Fibroblast of lung (primary cell): Measurements from ENCODE around the gene ARHGEF40. TPM values are rescaled to one million over a fixed set of nuclear protein-coding genes. Genes with fewer than 3 reads are reported as not detected.

Source experiments
- DNase-seq, 2 donors: peaks; one replicate each; pipeline versions ENCODE4 v3.0.0 to v3.0.0-alpha.2; 2010; ENCODE audit warnings: low read depth in 2 of 2
- H2AFZ ChIP-seq: 2 replicates; pipeline ENCODE4 v1.5.1; 2012; ENCODE audit warnings: low read length, control low read depth, inconsistent platforms
- H3K27ac ChIP-seq: 2 replicates; pipeline ENCODE4 v1.5.1; 2011; ENCODE audit warnings: low read length, control low read depth; ENCODE audit not compliant: insufficient read depth
- H3K27me3 ChIP-seq: 2 replicates; pipeline ENCODE4 v1.5.1; 2011; ENCODE audit warnings: mild to moderate bottlenecking, low read length; ENCODE audit not compliant: control insufficient read depth, insufficient read depth
- H3K36me3 ChIP-seq: 2 replicates; pipeline ENCODE4 v1.5.1; 2011; ENCODE audit warnings: low read length; ENCODE audit not compliant: control insufficient read depth, insufficient read depth
- H3K4me1 ChIP-seq: 2 replicates; pipeline ENCODE4 v1.5.1; 2011; ENCODE audit warnings: low read length; ENCODE audit not compliant: control insufficient read depth, insufficient read depth; ENCODE audit errors: extremely low read depth
- H3K4me2 ChIP-seq: 2 replicates; pipeline ENCODE4 v1.5.1; 2011; ENCODE audit warnings: low read length, control low read depth; ENCODE audit not compliant: insufficient read depth; ENCODE audit errors: extremely low read depth
- H3K4me3 ChIP-seq, 4 experiments: fragments of 200-600 bp in 1 of 4; sonication (generic) in 1 of 4; replicated peaks in 1 of 4; 2 replicates each; pipeline ENCODE4 v1.5.1; 2011 to 2016; ENCODE audit warnings: low read length in 4 of 4, low read depth in 3 of 4, mild to moderate bottlenecking in 3 of 4, control low read depth in 2 of 4, inconsistent platforms in 1 of 4, mixed read lengths in 1 of 4; ENCODE audit not compliant: insufficient read depth in 1 of 4; ENCODE audit errors: control extremely low read depth in 1 of 4
- H3K79me2 ChIP-seq: 2 replicates; pipeline ENCODE4 v1.5.1; 2012; ENCODE audit warnings: mild to moderate bottlenecking, low read length, inconsistent platforms; ENCODE audit not compliant: control insufficient read depth, insufficient read depth
- H3K9ac ChIP-seq: 2 replicates; pipeline ENCODE4 v1.5.1; 2011; ENCODE audit warnings: mild to moderate bottlenecking, low read length, control low read depth; ENCODE audit not compliant: insufficient read depth
- H3K9me3 ChIP-seq: 2 replicates; pipeline ENCODE4 v1.5.1; 2012; ENCODE audit warnings: low read depth, low read length; ENCODE audit not compliant: control insufficient read depth, insufficient read depth
- H4K20me1 ChIP-seq: 2 replicates; pipeline ENCODE4 v1.5.1; 2011; ENCODE audit warnings: low read length; ENCODE audit not compliant: control insufficient read depth, insufficient read depth; ENCODE audit errors: extremely low read depth
- EZH2 ChIP-seq: IDR thresholded peaks from 2 replicates; pipeline ENCODE4 v1.5.1; 2012; ENCODE audit warnings: low read length, control low read depth, mild to moderate bottlenecking; ENCODE audit errors: missing control alignments
- polyA plus RNA-seq, 2 donors: library from polyadenylated mRNA; depleted of rRNA in 1 of 2; stranded (reverse) in 1 of 2; unstranded in 1 of 2; fragments of >200 nt; gene quantifications; 2 replicates each; pipeline ENCODE4 v1.2.1, GENCODE V29; 2011 to 2012; ENCODE audit warnings: missing spikeins in 1 of 2
- total RNA-seq: library from RNA; depleted of rRNA; stranded (reverse); fragments of >200 nt; gene quantifications from 2 replicates; pipeline ENCODE4 v1.2.1, GENCODE V29; 2014
- TF ChIP-seq, protein P1 (sequence below), 2 donors: IDR thresholded peaks in 1 of 2; conservative IDR thresholded peaks in 1 of 2; 1 replicate in 1 of 2; 2 replicates in 1 of 2; pipeline ENCODE4 v1.5.1; 2011 to 2012; ENCODE audit warnings: low read length in 2 of 2, control low read depth in 1 of 2, inconsistent platforms in 1 of 2, low read depth in 1 of 2, mild to moderate bottlenecking in 1 of 2

The ARHGEF40 gene
- total and polyA plus RNA-seq, 2 donors (not counting 1 experiment from before 2014, with no cell fraction given), result 18.2 to 23.6 TPM

DNA sequence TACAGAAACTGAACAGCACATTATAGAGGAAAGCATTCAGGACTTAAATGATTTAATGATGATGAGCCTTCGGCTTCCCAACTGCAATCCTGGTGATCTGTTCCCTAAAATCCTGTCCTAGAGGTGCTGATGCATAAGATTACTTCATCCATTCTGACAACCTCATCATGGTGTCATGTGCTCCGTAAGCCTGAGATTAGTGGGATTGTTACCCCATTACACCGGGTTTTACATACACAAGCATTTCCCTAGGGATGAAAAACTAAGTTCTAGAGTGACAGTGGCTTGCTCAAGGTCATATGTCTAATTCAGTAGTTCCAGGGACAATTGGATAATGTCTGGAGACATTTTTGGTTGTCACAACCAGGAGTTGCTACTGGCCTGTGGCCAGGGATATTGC is 32.9 kb upstream of the ARHGEF40 start:
- DNase-seq, result no peak
- Histone ChIP-seq H3K27me3 (peaks cover 14% of the 10 kb centered on the region), H3K4me2 (no peak overlapping the region), H3K36me3 (no peaks in the 10 kb centered on the region), H3K79me2 (no peaks in the 10 kb centered on the region), H3K9me3 (no peaks in the 10 kb centered on the region), H3K4me1 (no peaks in the 10 kb centered on the region), H3K9ac (no peak overlapping the region), H3K4me3 (no peak overlapping the region), H3K27ac (no peak overlapping the region), H2AFZ (no peak overlapping the region), H4K20me1 (no peaks in the 10 kb centered on the region)
- TF ChIP-seq, protein P1, sequence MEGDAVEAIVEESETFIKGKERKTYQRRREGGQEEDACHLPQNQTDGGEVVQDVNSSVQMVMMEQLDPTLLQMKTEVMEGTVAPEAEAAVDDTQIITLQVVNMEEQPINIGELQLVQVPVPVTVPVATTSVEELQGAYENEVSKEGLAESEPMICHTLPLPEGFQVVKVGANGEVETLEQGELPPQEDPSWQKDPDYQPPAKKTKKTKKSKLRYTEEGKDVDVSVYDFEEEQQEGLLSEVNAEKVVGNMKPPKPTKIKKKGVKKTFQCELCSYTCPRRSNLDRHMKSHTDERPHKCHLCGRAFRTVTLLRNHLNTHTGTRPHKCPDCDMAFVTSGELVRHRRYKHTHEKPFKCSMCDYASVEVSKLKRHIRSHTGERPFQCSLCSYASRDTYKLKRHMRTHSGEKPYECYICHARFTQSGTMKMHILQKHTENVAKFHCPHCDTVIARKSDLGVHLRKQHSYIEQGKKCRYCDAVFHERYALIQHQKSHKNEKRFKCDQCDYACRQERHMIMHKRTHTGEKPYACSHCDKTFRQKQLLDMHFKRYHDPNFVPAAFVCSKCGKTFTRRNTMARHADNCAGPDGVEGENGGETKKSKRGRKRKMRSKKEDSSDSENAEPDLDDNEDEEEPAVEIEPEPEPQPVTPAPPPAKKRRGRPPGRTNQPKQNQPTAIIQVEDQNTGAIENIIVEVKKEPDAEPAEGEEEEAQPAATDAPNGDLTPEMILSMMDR (conservative IDR thresholded peaks at IDR 0.05 in 1 of 2, IDR thresholded peaks at IDR 0.05 in 1 of 2; ENCODE audit: low read depth in 1 of 2, low read length in 2 of 2), result no peak
- no peak for TF ChIP-seq EZH2

DNA sequence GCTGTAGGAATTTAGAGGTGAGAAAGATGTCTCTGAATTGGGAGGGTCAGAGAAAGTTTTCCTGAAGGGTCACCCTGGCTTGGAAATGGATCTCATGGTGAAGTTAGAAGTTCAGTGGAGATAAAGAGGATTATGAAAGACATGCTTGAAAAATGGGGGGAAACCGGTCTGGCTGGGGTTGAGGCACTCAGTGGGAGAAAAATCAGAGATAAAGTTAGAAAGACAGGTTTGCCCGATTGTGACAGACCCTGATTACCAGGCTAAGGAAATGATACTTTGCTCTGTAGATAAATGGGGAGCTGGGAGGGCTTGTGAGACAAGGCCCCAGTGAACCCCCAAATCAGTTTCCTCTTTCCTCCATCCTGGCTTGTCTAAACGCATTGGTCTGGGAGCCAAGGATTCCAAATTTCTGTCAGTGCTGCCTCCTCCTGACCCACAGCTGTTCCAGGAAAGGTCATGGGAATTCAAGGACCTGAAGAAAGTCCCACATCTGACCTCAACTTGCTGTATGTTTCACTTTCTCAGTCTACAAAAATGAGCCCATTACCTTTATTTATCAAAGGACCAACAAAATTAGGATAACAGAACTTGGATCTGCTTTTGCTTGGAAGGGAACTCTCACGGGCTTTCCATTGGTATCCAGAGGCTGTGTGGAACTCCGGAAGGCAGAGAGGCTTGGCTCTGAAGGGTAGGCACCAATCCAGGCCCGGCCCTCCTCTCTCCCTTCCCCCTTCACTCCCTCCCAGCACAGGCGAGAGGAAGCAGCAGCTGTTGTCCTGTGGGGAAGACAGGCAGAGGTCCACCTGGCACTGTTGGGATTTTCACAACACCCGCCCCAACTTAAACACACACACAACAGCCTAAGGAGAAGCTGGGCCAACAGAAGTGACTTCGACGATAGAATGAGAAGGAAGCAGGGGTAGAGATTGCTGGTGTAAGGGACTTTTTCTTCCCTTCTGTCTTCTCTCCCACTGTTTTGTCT is 31.4 kb upstream of the ARHGEF40 start:
- Histone ChIP-seq H3K9ac (no peak overlapping the region), H3K4me2 (peak overlapping the region; percentile 29), H3K27ac (no peak overlapping the region)

DNA sequence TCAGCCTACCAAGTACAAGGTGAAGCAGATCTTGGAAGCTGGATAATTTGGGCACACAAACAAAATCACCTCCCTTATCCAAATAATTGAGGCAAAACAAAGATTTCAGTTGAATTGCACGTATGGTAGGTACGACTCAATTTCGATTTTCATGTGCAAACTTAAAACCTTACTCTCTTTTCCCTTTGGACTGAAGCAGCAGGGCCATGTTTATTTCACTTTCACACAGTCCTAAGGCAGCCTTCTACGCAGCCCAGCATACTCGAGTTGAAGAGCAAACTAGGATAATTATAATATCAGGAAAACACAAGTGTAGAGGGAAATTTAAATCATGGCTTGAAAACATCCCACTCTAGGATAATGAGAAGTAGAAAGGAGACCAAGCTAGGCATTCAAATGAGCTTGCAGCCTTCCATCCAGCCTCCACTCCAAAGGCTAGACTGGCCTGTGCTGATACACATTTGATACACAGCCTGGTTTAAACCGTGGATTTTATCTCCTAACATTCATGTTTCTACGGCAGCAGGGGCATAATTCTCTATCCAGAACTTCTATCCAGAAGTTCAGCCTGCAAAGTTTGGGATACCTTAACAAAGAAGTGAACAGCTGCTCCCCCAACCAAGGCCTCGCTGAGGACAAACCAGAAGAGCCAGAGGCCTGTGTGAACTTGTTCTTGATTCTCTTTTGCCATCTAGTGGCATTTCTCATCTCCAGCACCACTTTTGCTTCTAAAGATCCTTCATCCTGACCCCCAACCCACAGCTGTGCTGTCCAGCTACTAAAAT is 30.3 kb upstream of the ARHGEF40 start:
- DNase-seq, result peak; percentile 61 to 75
- H3K4me2 ChIP-seq, result no peak overlapping the region
- H3K79me2 ChIP-seq, result no peaks in the 10 kb centered on the region
- no peak overlapping the region for H2AFZ ChIP-seq
- TF ChIP-seq EZH2, result no peak
- TF ChIP-seq, protein P1 (conservative IDR thresholded peaks at IDR 0.05 in 1 of 2, IDR thresholded peaks at IDR 0.05 in 1 of 2; ENCODE audit: low read depth in 1 of 2, low read length in 2 of 2), result peak; percentile 59 to 70
- H3K27me3 ChIP-seq, result peaks cover 15% of the 10 kb centered on the region
- H3K9ac ChIP-seq, result no peak overlapping the region
- H3K36me3 ChIP-seq, result no peaks in the 10 kb centered on the region
- H3K4me3 ChIP-seq, result no peak overlapping the region
- no peaks in the 10 kb centered on the region for H3K4me1 ChIP-seq
- no peak overlapping the region for H3K27ac ChIP-seq
- H3K9me3 ChIP-seq, result no peaks in the 10 kb centered on the region
- H4K20me1 ChIP-seq, result no peaks in the 10 kb centered on the region

More for the DNA sequence above, 31.4 kb upstream of the ARHGEF40 start:
- Histone ChIP-seq H4K20me1 (no peaks in the 10 kb centered on the region), H3K4me3 (no peak overlapping the region), H3K79me2 (no peaks in the 10 kb centered on the region), H3K9me3 (no peaks in the 10 kb centered on the region), H3K27me3 (peaks cover 13% of the 10 kb centered on the region), H3K36me3 (no peaks in the 10 kb centered on the region), H3K4me1 (no peaks in the 10 kb centered on the region), H2AFZ (peak overlapping the region; percentile 54)
- TF ChIP-seq EZH2, result no peak
- DNase-seq, result peak; percentile 61 to 70
